Thyroid gland (tissue), 4 donors: ENCODE results near the gene FRG2. TPM values are rescaled to one million over a fixed set of nuclear protein-coding genes. Genes with fewer than 3 reads are reported as not detected.
"Not testable (repeated sequence)": the region's sequence is repeated elsewhere in the genome, so short reads cannot be mapped to it uniquely, and the experiment has no call there.

Experiments used
- DNase-seq, 2 donors: peaks; one replicate each; pipeline ENCODE4 v3.0.0-alpha.2; 2019
- H3K27ac ChIP-seq, 3 donors: fragments of 200-600 bp; sonication (generic); 1 replicate in 2 of 3; 2 replicates in 1 of 3; pipeline ENCODE4 v1.5.1; 2016 to 2019; ENCODE audit warnings: mild to moderate bottlenecking in 1 of 3, moderate library complexity in 1 of 3
- H3K27me3 ChIP-seq: fragments of 200-600 bp; sonication (generic); one replicate; pipeline ENCODE4 v1.5.1; 2019
- H3K36me3 ChIP-seq, 2 donors: fragments of 200-600 bp; sonication (generic); one replicate each; pipeline ENCODE4 v1.5.1; 2016 to 2019
- H3K4me1 ChIP-seq, 2 donors: fragments of 200-600 bp; sonication (generic); one replicate each; pipeline ENCODE4 v1.5.1; 2017 to 2019
- H3K4me3 ChIP-seq, 3 donors: fragments of 200-600 bp; sonication (generic); replicated peaks in 1 of 3; 1 replicate in 2 of 3; 2 replicates in 1 of 3; pipeline ENCODE4 v1.5.1; 2016; ENCODE audit warnings: mild to moderate bottlenecking in 1 of 3
- H3K9me3 ChIP-seq: fragments of 200-600 bp; sonication (generic); one replicate; pipeline ENCODE4 v1.5.1; 2017
- WGBS, 2 donors: methylation state at CpG; one replicate each; pipeline ENCODE4 v1.1.5; 2017; 5-methylcytosine and 5-hydroxymethylcytosine counted together
- intact Hi-C: fragments of 100-400 bp; cut with DNase I; formaldehyde crosslinking; loops from one replicate; pipeline ENCODE4 v1.15.1; 2023
- total RNA-seq, 4 donors: library from RNA; depleted of rRNA; stranded (reverse); fragments of >200 nt; gene quantifications; one replicate each; pipeline ENCODE4 v1.2.3, GENCODE V29; 2016
- TF ChIP-seq, protein P1 (sequence below), 6 experiments: fragments of 200-600 bp in 3 of 6; fragments of 450-650 bp in 3 of 6; sonication (generic) in 3 of 6; IDR thresholded peaks; one replicate each; pipeline ENCODE4 v1.5.1; 2016 to 2019; ENCODE audit warnings: antibody characterized with exemption in 6 of 6, mild to moderate bottlenecking in 2 of 6, inconsistent platforms in 1 of 6, moderate library complexity in 1 of 6

Gene FRG2
- total RNA-seq: not detected

DNA sequence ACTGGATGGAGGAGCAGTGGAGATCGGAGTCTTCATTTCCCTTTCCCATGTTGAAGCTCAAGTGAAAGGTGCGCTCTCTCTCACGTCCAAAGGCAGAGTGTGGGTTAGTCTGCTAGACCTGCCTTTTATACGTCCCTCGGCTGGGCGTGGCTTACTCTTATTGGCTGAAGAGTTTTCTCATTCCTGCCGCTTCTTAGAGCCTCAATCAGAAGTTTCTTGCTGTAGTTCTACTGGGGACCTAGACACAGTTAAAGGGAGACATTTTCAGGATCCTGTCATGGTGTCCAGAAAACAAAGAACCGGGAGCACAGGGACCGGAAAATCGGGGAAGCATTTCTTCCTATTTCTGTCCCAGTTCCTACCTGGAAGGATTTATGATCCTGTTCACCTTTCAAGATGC, at the start of gene FRG2:
Gene FRG2, minus strand, starts transcription at position 101 of the 400 bp plus-strand sequence. Its CDS starts 52 bp downstream, at position 49.
- H3K27me3 ChIP-seq, H3K4me1 ChIP-seq, H3K4me3 ChIP-seq, H3K27ac ChIP-seq, H3K9me3 ChIP-seq, intact Hi-C loops, DNase-seq, H3K36me3 ChIP-seq: not testable (repeated sequence)
- no CpG with 5 or more reads among the region's 10 CpGs for WGBS, 2 donors

DNA sequence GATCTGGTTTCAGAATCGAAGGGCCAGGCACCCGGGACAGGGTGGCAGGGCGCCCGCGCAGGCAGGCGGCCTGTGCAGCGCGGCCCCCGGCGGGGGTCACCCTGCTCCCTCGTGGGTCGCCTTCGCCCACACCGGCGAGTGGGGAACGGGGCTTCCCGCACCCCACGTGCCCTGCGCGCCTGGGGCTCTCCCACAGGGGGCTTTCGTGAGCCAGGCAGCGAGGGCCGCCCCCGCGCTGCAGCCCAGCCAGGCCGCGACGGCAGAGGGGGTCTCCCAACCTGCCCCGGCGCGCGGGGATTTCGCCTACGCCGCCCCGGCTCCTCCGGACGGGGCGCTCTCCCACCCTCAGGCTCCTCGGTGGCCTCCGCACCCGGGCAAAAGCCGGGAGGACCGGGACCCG, 41.3 kb upstream of the FRG2 start:
- H3K27ac ChIP-seq, H3K36me3 ChIP-seq, H3K4me3 ChIP-seq, H3K27me3 ChIP-seq, H3K9me3 ChIP-seq, intact Hi-C loops, H3K4me1 ChIP-seq: not testable (repeated sequence)
- 49 to 89% methylated on average over 36 to 45 of the region's 45 CpGs for WGBS, 2 donors
- DNase-seq: peak in 1 of 2 donors; percentile 22

DNA sequence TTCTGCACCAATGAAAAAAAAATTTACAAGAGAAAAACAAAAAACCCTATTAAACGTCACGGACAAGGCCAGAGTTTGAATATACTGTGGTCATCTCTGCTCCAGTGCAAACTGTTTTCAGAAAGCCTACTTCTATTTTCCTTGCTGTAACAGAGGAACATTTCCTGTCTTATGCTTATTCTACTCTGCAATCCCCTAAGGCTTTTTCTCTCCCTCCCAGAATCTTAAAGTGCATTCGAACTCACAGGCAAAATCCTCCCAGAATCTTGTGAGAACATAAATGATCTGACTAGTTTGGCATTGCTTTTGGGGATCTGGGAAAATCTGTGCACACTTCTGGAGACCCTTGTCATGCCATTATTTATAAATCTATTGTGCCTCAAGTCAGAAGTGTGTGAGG, 37.7 kb upstream of the FRG2 start:
- H3K4me3 ChIP-seq, DNase-seq, H3K9me3 ChIP-seq, H3K36me3 ChIP-seq, intact Hi-C loops, H3K4me1 ChIP-seq, H3K27me3 ChIP-seq, H3K27ac ChIP-seq: not testable (repeated sequence)
- WGBS, 2 donors: 11 to 20% methylated on average over 3 of the region's 3 CpGs

DNA sequence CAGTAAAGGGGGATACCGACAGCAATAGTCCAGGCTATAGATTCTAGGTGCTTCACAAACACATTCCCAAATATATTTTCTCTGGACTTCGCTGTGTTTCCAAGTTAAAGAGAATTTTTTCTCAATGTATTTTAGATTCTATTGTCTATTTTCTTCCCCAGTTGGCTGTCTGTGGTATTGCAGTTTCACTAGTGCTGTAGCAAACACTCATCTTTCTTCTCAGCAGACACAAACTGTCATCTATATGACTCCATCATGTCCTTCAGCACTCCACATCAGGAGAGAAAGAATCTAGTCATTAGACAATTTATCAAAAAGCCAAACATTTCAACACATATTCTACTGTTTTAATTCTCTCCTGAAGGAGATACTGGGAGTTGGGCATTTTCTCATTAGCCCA, 37.3 kb upstream of the FRG2 start, which contains the start of gene DBET:
Gene DBET, plus strand, starts transcription at position 161 of the 400 bp plus-strand sequence.
- H3K9me3 ChIP-seq, H3K27me3 ChIP-seq, DNase-seq, intact Hi-C loops, H3K4me3 ChIP-seq, H3K27ac ChIP-seq, H3K36me3 ChIP-seq, H3K4me1 ChIP-seq: not testable (repeated sequence)
- 23 to 38% methylated on average over 2 of the region's 2 CpGs for WGBS, 2 donors

DNA sequence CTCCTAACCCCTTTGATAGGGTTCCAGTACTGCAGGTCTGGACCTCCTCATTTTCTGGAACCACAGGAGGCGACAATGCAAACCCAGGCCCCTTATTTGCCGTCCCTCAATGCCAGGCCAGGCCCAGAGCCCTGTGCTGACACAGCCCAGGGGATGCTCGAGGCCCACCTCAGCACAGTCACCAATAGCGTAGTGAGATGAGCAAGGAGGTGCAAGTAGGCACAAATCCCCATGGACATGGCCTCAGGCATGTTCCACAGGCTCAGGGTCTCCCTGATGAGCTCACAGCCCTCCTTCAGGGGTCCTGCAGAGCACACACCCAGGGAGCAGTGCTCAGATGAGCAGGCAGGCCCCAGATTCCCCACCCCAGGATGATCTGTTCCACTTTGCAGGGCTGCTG, 31.9 kb upstream of the FRG2 start:
- H3K36me3 ChIP-seq, H3K9me3 ChIP-seq, H3K27ac ChIP-seq, intact Hi-C loops, H3K27me3 ChIP-seq, DNase-seq, H3K4me3 ChIP-seq, H3K4me1 ChIP-seq: not testable (repeated sequence)
- WGBS, 2 donors: no CpG with 5 or more reads among the region's 4 CpGs

DNA sequence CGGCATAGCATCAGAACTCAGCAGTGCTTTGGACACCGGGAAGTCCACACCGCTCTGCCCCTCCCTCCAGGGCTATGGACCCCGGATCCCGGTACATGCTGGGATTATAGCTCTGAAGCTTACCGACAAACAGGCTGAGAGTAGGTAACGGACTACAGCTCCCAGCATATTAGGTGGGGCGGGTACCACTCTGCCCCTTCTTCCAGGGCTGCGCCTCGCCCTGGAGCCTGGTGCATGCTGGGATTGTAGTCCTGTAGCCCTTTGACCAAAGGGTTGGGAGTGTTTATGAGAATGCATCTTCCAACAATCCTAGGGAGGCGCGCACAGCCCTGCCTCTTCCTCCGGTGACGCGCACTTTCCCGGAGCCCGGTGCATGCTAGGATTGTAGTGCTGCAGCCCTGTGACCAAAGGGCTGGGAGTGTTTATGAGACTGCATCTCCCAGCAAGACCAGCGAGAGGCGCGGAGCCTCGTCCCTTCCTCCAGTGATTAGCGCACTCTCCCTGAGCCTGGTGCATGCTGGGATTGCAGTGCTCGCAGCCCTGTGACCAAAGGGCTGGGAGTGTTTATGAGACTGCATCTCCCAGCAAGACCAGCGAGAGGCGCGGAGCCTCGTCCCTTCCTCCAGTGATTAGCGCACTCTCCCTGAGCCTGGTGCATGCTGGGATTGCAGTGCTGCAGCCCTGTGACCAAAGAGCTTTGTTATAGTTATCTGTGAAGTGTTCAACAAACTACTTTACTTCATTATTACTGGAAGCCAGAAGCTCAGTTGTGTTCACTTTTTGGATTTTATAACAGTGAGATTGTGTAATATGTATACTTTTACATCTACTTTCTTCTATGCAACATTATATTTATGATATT, 22.6 kb upstream of the FRG2 start:
- intact Hi-C loops, H3K4me1 ChIP-seq, H3K27me3 ChIP-seq, H3K36me3 ChIP-seq, DNase-seq, H3K27ac ChIP-seq, H3K4me3 ChIP-seq, H3K9me3 ChIP-seq: not testable (repeated sequence)
- WGBS, 2 donors: 20 to 30% methylated on average over 1 to 2 of the region's 28 CpGs

DNA sequence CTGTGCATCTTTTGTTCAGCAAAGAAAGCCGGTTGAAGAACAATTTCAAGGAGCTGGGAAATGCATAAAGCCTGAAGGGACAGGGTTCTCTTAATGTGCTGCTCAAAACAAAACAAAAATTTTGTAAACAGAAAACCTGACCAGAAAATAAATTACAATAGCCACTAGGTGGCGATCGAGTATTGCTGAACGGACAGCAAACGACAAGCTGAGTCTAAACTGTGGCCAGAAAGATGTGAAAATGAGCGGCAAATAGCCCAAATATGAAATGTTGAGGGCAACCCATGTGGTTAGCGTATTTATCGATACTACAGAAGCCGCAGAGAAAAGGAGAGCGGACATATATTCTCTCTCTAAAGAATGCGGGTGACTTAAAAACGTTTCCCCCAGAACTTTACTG, 20.6 kb upstream of the FRG2 start:
- intact Hi-C loops, H3K4me1 ChIP-seq, H3K9me3 ChIP-seq, H3K27ac ChIP-seq, H3K27me3 ChIP-seq, H3K4me3 ChIP-seq, DNase-seq, H3K36me3 ChIP-seq: not testable (repeated sequence)
- WGBS, 2 donors: 0 to 7% methylated on average over 1 of the region's 12 CpGs

DNA sequence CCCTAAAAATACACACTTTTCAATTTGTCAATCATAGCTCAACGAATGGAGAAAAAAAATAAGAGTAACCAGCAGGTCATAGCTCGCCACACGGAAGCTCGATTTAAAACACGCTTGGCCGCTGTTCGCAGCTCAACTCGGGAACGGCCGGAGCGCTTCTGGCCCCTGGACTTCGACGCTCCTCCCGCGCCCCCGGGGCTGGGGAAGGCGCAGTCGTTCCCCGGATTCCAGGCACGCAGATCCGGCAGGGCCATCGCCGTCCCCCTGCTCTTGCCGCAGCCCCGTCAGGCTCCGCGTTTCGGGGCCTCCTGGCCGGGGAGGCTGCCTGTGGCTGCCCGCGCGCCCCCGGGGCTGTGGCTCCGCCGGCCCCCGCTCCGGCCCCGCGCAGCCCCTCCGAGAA, 13.8 kb upstream of the FRG2 start:
- WGBS, 2 donors: 33% methylated on average over 21 of the region's 40 CpGs; no CpG with 5 or more reads in 1 of the 2 donors
- H3K27ac ChIP-seq, intact Hi-C loops, H3K36me3 ChIP-seq, H3K4me3 ChIP-seq, DNase-seq, H3K4me1 ChIP-seq, H3K27me3 ChIP-seq, H3K9me3 ChIP-seq: not testable (repeated sequence)

DNA sequence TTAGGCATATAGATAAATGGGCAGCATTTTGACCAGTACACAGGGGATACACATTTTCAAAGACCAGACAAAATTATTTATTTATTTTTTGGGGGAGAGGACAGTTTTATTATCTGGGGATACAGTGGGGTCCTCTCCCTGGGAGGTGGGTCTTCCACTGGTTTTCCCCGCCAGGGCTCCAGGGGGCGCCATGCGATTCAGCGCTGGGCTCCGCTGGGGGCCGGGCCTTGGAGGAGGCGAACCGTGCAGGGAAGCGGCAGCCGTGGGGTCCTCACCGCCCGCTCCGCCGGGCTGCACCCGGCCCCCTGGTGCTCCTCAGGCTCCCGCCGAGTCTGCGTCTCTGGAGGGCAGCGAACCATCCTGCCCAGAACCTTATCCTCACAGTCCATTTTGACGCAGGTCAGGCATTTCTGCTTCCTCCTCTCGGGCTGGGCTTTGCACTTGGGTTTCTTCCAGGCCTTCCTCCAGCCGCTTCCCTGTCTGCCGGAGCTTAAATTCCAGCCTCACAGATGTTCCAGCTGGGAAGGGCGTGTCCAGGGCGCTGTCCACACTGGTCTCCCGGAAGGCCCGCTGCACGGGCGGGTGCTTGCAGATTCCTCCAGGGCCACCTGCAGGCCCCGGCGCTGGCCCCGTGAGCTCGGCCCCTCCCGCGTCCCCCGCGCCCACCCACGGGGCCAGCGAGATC, 10.8 kb upstream of the FRG2 start:
- intact Hi-C loops, H3K4me3 ChIP-seq, H3K27ac ChIP-seq, H3K4me1 ChIP-seq, DNase-seq, H3K27me3 ChIP-seq, H3K9me3 ChIP-seq, H3K36me3 ChIP-seq: not testable (repeated sequence)
- TF ChIP-seq, protein P1, sequence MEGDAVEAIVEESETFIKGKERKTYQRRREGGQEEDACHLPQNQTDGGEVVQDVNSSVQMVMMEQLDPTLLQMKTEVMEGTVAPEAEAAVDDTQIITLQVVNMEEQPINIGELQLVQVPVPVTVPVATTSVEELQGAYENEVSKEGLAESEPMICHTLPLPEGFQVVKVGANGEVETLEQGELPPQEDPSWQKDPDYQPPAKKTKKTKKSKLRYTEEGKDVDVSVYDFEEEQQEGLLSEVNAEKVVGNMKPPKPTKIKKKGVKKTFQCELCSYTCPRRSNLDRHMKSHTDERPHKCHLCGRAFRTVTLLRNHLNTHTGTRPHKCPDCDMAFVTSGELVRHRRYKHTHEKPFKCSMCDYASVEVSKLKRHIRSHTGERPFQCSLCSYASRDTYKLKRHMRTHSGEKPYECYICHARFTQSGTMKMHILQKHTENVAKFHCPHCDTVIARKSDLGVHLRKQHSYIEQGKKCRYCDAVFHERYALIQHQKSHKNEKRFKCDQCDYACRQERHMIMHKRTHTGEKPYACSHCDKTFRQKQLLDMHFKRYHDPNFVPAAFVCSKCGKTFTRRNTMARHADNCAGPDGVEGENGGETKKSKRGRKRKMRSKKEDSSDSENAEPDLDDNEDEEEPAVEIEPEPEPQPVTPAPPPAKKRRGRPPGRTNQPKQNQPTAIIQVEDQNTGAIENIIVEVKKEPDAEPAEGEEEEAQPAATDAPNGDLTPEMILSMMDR (IDR thresholded peaks at IDR 0.05): peak in 2 of 6 experiments; percentile 17 to 32
- WGBS, 2 donors: 12 to 20% methylated on average over 1 to 5 of the region's 39 CpGs

DNA sequence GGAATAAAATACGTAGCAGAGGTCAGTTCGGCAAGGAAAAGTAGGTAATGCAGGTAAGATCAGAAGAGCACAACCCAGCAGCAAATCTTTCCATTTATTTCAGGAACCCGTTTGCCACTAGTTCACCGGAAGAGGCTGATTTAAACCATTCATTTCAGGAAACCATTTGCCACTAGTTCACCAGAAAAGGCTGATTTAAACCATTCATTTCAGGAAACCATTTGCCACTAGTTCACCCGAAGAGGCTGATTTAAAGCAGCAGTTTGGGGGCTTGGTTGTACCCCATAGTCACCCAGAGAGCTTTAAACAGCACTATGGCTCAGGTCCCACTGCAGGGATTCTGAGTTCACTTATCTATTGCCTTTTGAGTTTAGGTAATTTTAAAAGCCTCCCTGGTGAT, 4.2 kb upstream of the FRG2 start:
- H3K36me3 ChIP-seq, H3K27me3 ChIP-seq, H3K4me1 ChIP-seq, DNase-seq, H3K4me3 ChIP-seq, H3K27ac ChIP-seq, H3K9me3 ChIP-seq, intact Hi-C loops: not testable (repeated sequence)
- 60 to 67% methylated on average over 5 of the region's 5 CpGs for WGBS, 2 donors

DNA sequence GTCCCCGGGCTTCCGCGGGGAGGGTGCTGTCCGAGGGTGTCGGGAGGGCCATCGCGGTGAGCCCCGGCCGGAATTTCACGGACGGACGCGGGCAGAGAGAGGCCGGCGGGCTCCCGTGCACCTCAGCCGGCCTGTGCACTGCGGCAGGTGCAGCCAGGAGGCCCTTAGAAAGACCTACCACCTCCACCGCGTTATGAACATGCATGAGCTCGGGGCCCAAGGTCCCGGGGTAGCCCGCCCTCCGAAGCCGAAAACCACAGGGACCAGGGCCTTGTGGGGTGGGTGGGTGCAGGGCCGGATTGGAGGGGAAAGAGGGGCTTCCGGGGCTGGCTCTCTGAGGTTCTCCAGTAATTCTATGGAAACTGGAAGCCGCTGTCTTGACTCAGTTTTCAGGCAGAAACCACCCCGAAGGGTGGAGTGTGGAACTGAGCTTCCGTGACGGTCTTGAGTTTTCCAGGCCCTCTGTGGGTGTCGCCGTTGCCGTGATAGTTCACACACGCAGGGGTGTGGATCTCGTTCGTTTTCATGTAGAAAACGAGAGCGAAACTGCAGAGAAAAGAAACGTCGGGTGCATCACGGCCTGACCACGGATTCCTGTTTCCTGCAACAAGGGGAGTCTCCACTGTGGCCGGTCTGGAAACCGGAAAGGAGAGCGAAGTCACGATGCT, 4.3 kb downstream of the FRG2 start:
- intact Hi-C loops, H3K9me3 ChIP-seq, H3K27me3 ChIP-seq, H3K36me3 ChIP-seq, DNase-seq, H3K27ac ChIP-seq: not testable (repeated sequence)
- Histone ChIP-seq H3K4me3 (peak overlapping the region in 1 of 3 donors; percentile 13), H3K4me1 (peaks cover 0 to 12% of the 10 kb centered on the region in 2 donors)
- WGBS, 2 donors: 21 to 40% methylated on average over 28 to 37 of the region's 47 CpGs
